AG08396 (cell line): Measurements from ENCODE around the gene ZFP91.
"Not testable (repeated sequence)": the region's sequence is repeated elsewhere in the genome, so short reads cannot be mapped to it uniquely, and the experiment has no call there.

Source experiments
- DNase-seq: peaks from one replicate; pipeline ENCODE4 v3.0.0; 2012; ENCODE audit warnings: low spot score, mixed read lengths

The ZFP91 gene, protein sequence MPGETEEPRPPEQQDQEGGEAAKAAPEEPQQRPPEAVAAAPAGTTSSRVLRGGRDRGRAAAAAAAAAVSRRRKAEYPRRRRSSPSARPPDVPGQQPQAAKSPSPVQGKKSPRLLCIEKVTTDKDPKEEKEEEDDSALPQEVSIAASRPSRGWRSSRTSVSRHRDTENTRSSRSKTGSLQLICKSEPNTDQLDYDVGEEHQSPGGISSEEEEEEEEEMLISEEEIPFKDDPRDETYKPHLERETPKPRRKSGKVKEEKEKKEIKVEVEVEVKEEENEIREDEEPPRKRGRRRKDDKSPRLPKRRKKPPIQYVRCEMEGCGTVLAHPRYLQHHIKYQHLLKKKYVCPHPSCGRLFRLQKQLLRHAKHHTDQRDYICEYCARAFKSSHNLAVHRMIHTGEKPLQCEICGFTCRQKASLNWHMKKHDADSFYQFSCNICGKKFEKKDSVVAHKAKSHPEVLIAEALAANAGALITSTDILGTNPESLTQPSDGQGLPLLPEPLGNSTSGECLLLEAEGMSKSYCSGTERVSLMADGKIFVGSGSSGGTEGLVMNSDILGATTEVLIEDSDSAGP

GRCh38 chr11:58578635-58579191 is at the start of gene ZFP91:
ZFP91 (plus strand) TSS chr11:58579063; CDS start chr11:58579282, 219 bp downstream.
- peak; percentile 93 for DNase-seq

DNA sequence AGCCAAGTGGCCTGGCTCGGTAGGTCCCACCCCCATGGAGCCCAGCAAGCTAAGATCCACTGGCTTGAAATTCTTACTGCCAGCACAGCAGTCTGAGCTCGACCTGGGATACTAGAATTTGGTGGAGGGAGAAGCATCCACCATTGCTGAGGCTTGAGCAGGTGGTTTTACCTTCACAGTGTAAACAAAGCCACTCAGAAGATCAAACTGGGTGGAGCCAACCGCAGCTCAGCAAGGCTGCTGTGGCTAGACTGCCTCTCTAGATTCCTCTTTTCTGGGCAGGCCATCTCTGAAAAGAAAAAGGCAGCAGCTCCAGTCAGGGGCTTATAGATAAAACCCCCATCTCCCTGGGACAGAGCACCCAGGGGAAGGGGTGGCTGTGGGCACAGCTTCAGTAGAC is 48.6 kb upstream of the ZFP91 start:
- no peak for DNase-seq

- DNase-seq: no peak
Observed at GRCh38 chr11:58531865-58532341, 47.0 kb upstream of the ZFP91 start.

DNA sequence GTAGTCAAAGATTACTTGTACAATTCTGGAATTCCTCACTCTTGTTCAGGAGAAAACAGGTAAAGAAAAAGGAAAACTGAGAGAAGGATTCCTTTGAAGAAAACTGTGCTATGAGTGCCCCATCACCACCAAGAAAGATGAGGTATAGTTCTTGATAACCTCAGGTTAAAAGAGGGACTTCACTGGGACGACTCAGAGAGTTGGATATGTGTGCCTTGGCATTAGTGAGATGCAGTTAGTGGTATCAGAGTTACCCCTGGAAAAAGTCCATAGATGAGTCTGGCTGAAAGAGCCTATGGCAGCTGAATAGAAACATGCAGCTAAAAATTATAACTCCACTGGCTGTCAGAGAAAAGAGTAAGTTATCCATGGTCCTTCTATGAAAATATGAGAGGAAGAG is 32.0 kb upstream of the ZFP91 start:
- DNase-seq: no peak

GRCh38 chr11:58549644-58550043 is 29.2 kb upstream of the ZFP91 start:
- DNase-seq: no peak

- no peak for DNase-seq
Observed at GRCh38 chr11:58560842-58561241, 18.0 kb upstream of the ZFP91 start.

DNA sequence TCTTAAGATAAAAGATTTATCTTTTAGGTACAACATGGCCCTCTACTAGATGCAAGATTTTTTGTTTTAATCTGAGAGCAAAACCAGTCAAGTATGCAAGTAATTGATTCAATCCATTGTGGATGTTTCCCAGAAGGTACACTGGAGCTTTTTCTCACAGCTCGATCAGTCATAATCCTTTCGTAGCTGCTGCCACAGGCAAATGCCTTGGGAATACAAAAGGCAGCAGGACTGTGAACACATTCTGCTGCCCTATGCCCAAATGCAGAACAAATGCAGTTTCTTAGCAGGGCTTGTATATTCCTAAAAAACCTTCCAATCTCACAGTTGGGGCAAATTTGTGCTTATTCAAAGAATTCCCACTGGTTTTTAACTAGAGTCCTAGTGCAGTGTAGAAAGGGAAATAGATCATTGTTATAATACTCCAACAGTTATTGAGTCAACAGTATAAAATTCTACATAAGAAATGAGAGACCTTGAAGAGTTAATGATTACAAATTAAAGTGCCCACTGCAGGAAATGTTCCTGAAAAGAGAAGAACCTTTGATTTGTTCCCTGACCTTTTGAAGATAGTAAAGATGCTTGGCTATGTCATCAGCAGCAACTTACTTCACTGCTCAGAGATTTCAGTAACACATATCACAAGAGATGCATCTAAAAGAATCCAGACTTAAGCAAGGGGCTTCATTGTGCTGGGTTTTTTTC is 17.3 kb upstream of the ZFP91 start:
- DNase-seq: no peak

GRCh38 chr11:58562375-58562800 is 16.5 kb upstream of the ZFP91 start:
- DNase-seq: no peak

DNA sequence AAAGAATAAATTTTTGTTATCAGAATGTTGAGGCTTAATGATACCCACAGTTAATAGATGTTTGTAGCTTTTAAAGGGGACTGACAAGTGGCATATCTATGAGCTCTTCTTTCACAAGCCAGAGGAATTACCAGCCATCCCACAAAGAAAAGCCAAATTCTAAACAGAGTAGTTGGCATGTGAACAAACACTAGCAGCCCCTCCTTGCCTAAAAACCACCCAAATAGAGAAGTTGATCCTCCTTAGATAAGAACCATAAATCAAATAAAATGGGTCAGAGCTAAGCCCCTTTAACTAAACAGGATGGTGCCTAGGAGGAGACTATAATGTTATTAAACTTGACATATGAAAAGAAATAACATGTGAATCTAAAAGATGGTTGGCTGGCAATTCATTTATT is 14.6 kb upstream of the ZFP91 start:
- no peak for DNase-seq

DNA sequence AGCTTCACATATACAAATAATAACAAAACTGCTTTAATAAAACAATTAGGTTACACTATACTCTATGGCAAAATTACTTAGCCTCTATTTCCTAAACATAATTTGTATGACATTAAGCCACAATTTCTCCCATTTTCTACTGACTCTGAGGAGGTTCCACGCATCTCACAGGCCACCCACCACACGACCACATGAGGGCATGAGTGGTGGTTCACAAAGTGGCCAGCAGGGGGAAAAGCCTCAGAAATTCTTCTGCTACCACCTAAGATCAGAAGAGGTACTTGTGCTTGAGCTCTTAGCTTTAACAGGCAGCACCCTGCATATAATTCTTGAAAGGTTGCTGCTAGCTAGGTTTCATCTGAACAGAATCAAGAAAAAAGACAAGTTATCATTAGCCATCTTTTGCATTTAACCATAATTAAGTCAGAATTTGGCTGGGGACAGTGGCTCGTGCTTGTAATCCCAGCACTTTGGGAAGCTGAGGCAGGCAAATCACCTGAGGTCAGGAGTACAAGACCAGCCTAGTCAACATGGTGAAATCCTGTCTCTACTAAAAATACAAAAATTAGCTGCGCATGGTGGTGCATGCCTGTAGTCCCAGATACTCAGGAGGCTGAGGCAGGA is 10.9 kb upstream of the ZFP91 start:
- DNase-seq: peak; percentile 43

GRCh38 chr11:58572906-58573305 is 6.0 kb upstream of the ZFP91 start:
- DNase-seq: not testable (repeated sequence)

DNA sequence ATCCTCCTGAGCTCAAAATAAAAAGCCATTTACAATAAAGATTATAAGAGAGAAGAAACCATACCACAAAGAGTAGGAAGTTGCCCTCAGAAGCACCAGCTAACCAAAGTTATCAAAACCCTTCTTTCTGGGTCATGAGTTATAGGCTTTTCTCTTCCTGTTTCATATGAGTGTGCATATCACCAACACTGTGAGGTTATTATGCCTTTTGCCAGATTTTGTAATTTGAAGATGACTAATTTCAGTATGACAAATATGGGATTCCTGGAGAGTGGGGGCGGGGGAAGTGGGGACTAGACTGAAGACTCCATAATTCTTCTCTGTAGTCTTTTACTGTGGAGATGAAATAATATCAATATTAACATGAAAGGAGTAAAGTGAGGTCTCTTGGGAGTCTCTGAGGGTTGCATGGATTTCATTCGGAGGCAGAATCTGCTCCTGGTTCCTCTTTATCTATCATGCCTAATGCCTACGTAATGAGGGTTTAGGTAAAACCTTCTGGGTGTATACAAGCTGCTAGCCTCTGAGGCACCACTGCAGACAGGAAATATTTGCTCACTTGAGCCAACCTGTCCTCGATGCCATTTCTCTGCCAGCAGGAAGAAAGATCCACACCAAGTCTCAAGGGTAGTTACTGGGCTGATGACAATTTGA is 5.3 kb upstream of the ZFP91 start:
- peak; percentile 38 for DNase-seq

GRCh38 chr11:58574881-58575280 is 4.0 kb upstream of the ZFP91 start:
- DNase-seq: peak; percentile 17

DNA sequence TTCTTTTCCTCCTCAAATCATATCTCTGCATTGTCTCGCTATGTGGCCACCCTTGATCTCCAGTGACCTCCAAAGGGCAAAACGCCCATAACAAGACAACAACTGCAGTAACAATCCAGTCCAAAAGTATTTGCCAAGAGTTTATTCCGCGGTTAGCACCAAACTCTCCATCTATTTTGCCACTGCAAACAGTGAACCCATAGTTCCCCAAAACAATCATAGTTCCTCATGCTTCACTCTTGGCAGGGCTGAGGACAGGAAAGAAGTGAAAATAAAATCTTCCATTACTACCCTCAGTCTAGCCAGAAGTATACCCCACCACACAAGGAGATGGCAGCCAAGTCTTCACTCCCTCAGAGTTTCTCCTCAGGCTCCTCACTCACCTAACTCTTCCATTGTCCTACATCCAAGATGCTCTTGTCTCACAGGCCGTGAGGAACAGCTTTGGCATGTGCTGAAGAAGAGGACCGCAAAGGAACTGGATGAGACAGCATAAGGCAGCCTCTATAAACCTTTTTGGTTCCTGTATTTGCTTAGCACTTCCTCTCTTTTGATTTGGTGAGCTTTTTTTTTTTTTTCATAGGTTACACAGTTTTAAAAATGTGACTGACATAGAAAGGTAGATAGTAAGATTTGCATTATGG is 3.4 kb upstream of the ZFP91 start, which contains the start of gene LPXN:
TSS of gene LPXN (minus strand) at position 480 of the 644 bp plus-strand sequence. CDS start at position 396, 84 bp downstream.
- peak; percentile 4 for DNase-seq

GRCh38 chr11:58576887-58577471 is 1.9 kb upstream of the ZFP91 start:
- DNase-seq: peak; percentile 8

DNA sequence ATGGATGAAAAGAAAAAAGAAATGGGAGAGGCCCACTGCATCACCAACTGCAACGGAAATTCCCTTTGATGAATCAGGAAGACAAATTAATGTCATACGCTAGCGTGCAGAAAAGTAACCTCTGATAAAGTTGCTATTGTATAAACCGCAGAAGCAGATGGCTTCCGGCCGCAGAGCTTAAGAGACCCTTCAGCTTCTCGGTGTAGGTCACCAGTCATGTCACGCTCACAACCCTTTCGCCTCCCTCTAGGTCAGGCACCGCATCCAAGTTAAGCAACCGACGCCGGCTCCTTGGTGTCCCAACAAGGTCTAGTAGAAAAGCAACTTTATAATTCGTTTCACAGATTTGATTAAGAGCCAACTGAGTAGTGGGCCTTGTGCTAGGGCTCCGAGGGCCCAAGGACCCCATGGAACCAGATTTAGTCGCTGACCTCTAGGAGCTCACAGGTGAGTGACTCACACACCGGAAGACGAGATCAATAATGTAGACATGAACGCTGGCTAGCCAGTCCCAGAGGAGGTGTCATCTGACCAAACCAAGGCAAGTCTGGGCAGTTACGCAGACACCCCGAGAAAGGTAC is 1.2 kb upstream of the ZFP91 start:
- DNase-seq: peak; percentile 21

- peak; percentile 86 for DNase-seq
Observed at GRCh38 chr11:58578136-58578634, 678 bp upstream of the ZFP91 start.

DNA sequence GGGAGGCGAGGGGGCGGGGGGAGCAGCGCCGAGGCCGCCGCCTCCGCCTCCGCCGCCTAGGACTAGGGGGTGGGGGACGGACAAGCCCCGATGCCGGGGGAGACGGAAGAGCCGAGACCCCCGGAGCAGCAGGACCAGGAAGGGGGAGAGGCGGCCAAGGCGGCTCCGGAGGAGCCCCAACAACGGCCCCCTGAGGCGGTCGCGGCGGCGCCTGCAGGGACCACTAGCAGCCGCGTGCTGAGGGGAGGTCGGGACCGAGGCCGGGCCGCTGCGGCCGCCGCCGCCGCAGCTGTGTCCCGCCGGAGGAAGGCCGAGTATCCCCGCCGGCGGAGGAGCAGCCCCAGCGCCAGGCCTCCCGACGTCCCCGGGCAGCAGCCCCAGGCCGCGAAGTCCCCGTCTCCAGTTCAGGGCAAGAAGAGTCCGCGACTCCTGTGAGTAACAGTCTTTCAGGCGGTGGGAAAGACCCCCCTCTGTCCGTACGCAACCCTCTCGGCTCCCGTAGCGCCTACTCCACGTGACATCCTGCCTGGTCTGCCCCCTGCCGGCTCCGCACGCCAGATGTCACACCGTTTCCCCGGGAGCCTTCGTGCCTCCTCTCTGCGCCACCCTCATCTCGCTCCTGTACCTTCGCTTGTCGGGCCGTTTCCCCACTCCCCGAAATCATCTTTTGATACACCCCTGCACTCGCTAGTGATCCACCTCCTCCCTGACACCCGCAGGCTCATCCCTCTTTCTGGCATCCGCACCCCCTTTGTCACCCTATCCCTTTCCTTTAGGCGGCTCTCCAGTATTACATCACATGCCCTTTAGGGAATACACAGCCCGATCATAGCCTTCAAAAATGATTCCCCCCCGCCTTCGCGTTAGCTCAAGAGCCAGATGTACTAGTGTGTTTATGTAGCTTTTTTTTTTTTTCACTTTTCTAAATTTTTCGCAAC is 598 bp downstream of the ZFP91 start:
- peak; percentile 80 for DNase-seq

GRCh38 chr11:58580311-58580710 is 1.4 kb downstream of the ZFP91 start:
- no peak for DNase-seq
